ENCODE results near the gene PRKG1.

PRKG1 gene

GRCh38 chr10:51619365-51619764 lies 545.1 kb downstream of the PRKG1 start:
- no peak overlapping the region for H3K4me3 ChIP-seq (ENCODE audit: low read depth, low read length)
- TF ChIP-seq CTCF (IDR thresholded peaks at IDR 0.05; ENCODE audit: low read depth, low read length), result no peak

GRCh38 chr10:51620131-51620530 lies 545.8 kb downstream of the PRKG1 start:
- H3K4me3 ChIP-seq (ENCODE audit: low read depth, low read length), result no peak overlapping the region
- no peak for TF ChIP-seq CTCF (IDR thresholded peaks at IDR 0.05; ENCODE audit: low read depth, low read length)

- TF ChIP-seq CTCF (IDR thresholded peaks at IDR 0.05; ENCODE audit: low read depth, low read length), result no peak
Observed at GRCh38 chr10:51624013-51624412, 549.7 kb downstream of the PRKG1 start.

GRCh38 chr10:51629934-51630639 lies 555.8 kb downstream of the PRKG1 start:
- no peak for TF ChIP-seq CTCF (IDR thresholded peaks at IDR 0.05; ENCODE audit: low read depth, low read length)
- H3K4me3 ChIP-seq (ENCODE audit: low read depth, low read length), result no peak overlapping the region

More at GRCh38 chr10:51624013-51624412, 549.7 kb downstream of the PRKG1 start:
- H3K4me3 ChIP-seq (ENCODE audit: low read depth, low read length), result no peak overlapping the region

GRCh38 chr10:51630640-51631005 lies 556.3 kb downstream of the PRKG1 start:
- TF ChIP-seq CTCF (IDR thresholded peaks at IDR 0.05; ENCODE audit: low read depth, low read length), result no peak
- no peak overlapping the region for H3K4me3 ChIP-seq (ENCODE audit: low read depth, low read length)

- TF ChIP-seq CTCF (IDR thresholded peaks at IDR 0.05; ENCODE audit: low read depth, low read length), result no peak
- no peak overlapping the region for H3K4me3 ChIP-seq (ENCODE audit: low read depth, low read length)
Observed at GRCh38 chr10:51635436-51635835, 561.1 kb downstream of the PRKG1 start.

GRCh38 chr10:51638211-51638610 lies 563.9 kb downstream of the PRKG1 start:
- TF ChIP-seq CTCF (IDR thresholded peaks at IDR 0.05; ENCODE audit: low read depth, low read length), result no peak
- H3K4me3 ChIP-seq (ENCODE audit: low read depth, low read length), result no peak overlapping the region
